ENCODE results near the gene APOA4.

Gene APOA4

DNA sequence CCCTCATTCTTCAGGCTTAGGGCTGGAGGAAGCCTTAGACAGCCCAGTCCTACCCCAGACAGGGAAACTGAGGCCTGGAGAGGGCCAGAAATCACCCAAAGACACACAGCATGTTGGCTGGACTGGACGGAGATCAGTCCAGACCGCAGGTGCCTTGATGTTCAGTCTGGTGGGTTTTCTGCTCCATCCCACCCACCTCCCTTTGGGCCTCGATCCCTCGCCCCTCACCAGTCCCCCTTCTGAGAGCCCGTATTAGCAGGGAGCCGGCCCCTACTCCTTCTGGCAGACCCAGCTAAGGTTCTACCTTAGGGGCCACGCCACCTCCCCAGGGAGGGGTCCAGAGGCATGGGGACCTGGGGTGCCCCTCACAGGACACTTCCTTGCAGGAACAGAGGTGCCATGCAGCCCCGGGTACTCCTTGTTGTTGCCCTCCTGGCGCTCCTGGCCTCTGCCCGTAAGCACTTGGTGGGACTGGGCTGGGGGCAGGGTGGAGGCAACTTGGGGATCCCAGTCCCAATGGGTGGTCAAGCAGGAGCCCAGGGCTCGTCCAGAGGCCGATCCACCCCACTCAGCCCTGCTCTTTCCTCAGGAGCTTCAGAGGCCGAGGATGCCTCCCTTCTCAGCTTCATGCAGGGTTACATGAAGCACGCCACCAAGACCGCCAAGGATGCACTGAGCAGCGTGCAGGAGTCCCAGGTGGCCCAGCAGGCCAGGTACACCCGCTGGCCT is 7.2 kb upstream of the APOA4 start:
- DNase-seq (ENCODE audit: low read depth) = no peak

DNA sequence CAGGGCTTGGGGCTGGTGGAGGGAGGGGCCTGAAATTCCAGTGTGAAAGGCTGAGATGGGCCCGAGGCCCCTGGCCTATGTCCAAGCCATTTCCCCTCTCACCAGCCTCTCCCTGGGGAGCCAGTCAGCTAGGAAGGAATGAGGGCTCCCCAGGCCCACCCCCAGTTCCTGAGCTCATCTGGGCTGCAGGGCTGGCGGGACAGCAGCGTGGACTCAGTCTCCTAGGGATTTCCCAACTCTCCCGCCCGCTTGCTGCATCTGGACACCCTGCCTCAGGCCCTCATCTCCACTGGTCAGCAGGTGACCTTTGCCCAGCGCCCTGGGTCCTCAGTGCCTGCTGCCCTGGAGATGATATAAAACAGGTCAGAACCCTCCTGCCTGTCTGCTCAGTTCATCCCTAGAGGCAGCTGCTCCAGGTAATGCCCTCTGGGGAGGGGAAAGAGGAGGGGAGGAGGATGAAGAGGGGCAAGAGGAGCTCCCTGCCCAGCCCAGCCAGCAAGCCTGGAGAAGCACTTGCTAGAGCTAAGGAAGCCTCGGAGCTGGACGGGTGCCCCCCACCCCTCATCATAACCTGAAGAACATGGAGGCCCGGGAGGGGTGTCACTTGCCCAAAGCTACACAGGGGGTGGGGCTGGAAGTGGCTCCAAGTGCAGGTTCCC is 6.5 kb upstream of the APOA4 start, which contains the start of gene APOC3:
APOC3 (plus strand) TSS at position 383 of the 659 bp plus-strand sequence. CDS start 676 bp downstream, outside the sequence.
- DNase-seq (ENCODE audit: low read depth) = peak; percentile 33

DNA sequence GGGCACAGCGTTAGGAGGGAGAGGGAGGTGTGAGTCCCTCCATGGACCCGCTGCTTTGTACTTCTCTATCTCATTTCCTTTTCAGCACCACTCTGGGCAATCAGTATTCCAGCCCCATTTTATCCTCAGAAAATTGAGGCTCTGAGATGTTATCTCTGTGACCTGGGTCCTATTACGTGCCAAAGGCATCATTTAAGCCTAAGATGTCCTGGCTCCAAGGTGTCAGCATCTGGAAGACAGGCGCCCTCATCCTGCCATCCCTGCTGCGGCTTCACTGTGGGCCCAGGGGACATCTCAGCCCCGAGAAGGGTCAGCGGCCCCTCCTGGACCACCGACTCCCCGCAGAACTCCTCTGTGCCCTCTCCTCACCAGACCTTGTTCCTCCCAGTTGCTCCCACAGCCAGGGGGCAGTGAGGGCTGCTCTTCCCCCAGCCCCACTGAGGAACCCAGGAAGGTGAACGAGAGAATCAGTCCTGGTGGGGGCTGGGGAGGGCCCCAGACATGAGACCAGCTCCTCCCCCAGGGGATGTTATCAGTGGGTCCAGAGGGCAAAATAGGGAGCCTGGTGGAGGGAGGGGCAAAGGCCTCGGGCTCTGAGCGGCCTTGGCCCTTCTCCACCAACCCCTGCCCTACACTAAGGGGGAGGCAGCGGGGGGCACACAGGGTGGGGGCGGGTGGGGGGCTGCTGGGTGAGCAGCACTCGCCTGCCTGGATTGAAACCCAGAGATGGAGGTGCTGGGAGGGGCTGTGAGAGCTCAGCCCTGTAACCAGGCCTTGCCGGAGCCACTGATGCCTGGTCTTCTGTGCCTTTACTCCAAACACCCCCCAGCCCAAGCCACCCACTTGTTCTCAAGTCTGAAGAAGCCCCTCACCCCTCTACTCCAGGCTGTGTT is 5.8 kb upstream of the APOA4 start:
- no peak for DNase-seq (ENCODE audit: low read depth)

DNA sequence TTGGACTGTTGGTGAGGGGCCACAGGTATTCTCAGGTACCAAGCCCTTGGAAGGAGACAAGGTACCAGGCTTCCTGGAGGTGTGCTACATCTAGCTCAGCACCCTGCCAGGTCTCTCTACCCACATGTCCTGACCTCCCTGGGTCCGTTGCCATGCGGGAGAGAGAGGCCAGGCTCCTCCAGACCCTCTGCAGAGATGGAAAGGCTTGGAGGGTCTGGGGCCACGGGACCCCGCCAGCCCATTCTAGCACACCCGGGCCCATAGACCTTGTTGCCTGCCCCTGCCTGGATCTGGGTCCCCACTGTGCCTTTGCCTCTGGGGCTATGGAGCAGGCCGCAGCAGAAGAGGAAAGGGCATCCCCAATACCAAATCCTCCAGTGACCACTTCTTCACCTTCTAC is 4.4 kb upstream of the APOA4 start:
- no peak for DNase-seq (ENCODE audit: low read depth)

DNA sequence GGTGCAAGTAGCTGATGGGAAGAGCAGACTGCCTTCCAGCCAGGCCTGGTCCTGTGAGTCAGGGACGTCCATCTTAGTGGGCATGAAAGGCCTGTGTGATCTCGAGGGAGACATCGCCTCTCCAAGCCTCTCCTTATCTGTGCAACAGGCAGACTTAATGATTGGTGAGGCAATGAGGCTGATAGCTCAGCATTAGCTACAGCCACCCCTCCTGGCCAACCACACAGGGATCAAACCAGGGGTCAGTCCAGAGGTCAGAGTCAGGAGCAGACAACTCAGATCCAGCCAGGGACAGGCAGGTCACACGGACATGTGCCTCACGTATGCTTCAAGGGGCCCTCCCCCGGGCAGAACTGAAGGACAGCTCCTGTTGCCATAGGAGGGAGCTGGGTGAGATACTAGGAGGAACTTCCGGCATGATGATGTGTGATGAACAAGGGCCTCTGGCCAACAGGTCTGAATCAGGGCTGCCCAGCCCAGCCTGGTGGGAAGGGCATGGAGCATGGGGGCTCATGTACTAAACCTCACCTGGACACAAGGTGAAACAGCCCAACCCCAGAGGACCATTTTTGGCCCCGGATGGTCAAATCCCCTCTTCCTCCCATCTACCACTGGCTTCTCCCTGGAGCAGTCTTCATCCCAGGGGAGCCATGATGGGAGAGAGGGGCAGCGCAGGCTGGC is 3.8 kb upstream of the APOA4 start:
- DNase-seq (ENCODE audit: low read depth) = no peak

GRCh38 chr11:116825854-116826750 is 3.0 kb upstream of the APOA4 start:
- no peak for DNase-seq (ENCODE audit: low read depth)

GRCh38 chr11:116825434-116825833 is 2.3 kb upstream of the APOA4 start:
- no peak for DNase-seq (ENCODE audit: low read depth)

DNA sequence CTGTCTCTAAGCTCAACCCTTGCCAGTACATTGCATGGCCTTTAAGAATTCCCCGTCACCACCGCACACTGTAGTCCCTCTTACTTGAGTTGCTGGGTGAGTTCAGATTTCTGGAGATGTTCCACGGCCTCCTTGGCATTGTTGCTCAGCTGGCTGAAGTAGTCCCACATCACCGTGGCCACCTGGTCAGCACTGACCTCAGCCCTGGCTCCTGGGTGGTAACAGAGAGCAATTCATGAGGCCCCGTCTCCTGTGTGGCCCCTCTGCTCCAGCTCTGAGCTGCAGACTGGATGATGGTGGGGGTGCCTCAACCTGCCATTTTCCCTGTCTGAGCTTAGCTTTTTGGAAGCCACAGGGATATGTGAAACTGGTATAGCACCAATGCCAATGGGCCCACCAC is 529 bp downstream of the APOA4 start:
- no peak for DNase-seq (ENCODE audit: low read depth)

DNA sequence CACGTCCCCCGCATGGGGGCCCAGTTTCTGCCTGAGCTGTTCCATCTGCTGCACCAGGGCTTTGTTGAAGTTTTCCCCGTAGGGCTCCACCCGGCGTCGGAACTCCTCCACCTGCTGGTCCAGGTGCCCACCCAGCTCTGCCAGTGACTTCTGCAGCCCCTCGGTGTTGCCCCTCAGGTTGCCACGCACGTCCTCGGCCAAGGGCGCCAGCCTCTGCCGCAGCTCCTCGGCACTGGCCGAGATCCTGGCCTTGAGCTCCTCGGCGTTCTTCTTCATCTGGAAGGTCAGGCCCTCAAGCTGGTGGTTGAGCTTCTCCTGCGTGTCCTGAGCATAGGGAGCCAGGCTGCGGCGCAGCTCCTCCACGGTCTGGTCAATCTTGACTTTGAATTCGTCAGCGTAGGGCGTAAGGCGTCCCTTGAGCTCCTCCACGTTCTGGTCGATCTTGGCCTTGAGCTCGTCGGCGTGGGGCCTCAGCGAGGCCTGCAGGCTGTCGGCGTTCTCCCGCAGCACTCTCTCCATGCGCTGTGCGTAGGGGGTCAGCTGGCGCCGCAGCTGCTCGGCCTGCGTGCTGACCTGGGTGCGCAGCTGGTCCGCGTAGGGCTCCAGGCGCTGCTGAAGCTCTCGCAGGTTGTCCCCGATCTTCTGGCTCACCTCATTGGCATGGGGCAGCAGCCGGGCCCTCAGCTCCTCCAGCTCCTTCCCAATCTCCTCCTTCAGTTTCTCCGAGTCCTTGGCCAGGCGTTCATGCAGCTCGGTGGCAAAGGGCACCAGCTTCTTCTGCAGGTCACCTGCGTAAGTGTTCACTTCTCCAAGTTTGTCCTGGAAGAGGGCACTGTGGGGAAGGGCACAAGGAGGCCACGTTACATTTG is 1.8 kb downstream of the APOA4 start:
- no peak for DNase-seq (ENCODE audit: low read depth)

- DNase-seq (ENCODE audit: low read depth) = no peak
Measured at GRCh38 chr11:116819049-116819448, 4.1 kb downstream of the APOA4 start.

GRCh38 chr11:116814502-116814901 is 8.6 kb downstream of the APOA4 start:
- DNase-seq (ENCODE audit: low read depth) = no peak

DNA sequence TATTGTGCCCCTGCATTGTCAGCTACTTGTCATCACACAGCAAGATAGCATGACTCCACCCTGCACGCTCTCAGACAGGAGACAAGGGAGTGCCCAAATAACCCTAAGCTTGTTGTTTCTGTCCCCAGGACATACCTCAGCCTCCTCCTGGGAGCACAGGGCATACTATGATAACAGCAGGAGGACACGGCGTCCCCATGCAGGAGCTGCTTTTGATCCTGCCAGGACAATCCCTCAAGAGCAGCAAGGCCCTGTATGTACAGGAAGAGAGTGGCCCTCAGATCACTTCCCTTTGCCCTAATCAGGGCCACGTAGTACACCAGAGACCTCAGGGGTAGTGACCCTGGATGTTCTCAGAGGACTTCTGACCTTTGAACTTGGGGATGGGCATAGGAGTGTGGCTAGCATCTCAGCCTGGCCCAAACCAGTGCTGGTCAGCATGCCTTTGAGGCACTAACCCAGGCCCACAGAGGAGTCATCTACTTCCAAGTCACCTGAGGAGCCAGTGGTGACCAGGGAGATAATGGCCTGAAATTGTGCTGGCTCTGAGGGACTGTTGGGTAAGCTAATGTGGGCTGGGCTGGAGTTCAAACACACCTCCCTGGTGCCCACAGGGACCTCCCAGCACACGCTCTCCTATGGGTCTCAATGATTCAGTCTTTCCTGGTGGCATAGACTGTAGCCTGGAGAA is 9.2 kb downstream of the APOA4 start:
- no peak for DNase-seq (ENCODE audit: low read depth)

- DNase-seq (ENCODE audit: low read depth) = no peak
Measured at GRCh38 chr11:116813170-116813569, 9.9 kb downstream of the APOA4 start.

DNA sequence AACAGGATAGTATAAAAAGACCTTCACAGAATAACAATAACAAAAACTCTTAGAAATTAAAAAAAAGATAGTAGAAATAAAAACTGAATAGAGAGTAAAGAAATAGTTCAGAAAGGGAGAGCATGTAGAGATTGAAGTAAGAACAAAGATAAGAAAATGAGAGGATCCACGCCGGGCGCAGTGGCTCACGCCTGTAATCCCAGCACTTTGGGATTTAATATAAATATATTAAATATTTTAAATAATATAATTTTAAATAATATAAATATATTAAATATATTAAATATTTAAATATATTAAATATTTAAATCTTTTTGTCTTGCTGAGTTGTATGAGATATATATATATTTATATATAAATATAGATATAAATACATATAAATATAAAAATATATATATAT is 11.0 kb downstream of the APOA4 start:
- DNase-seq (ENCODE audit: low read depth) = no peak

GRCh38 chr11:116811194-116811593 is 11.9 kb downstream of the APOA4 start:
- DNase-seq (ENCODE audit: low read depth) = no peak

GRCh38 chr11:116808262-116809175 is 14.6 kb downstream of the APOA4 start:
- DNase-seq (ENCODE audit: low read depth) = peak; percentile 78

- no peak for DNase-seq (ENCODE audit: low read depth)
Measured at GRCh38 chr11:116807601-116808261, 15.4 kb downstream of the APOA4 start.

DNA sequence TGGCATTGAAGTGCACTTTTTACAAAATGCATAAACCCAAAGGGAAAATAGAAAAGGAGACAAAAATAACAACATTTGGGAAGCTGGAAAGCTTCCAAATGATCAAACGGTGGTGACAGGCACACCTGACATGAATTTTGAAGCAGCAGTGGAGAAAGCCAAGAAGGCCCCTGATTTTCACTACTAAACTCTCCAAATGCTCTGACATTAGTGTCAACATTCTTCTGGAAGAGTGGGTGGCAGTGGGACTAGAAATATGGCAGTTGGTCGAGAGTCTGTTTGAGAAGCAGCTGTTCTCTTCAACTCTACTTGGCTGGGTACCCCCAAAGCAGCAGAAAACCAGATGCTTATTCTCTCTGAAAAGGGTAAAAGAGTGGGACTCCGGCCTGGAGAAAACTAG is 19.1 kb downstream of the APOA4 start:
- DNase-seq (ENCODE audit: low read depth) = no peak

All from iris pigment epithelial cell (primary cell).